Neural cell (in vitro differentiated cells): ENCODE data around the gene FAM53B. TPM values are rescaled to one million over a fixed set of nuclear protein-coding genes. Genes with fewer than 3 reads are reported as not detected.

Experiments
- H2AFZ ChIP-seq: fragments of 200-600, 300-800 bp; sonication (generic), shearing (Covaris generic); 2 replicates; pipeline ENCODE4 v1.6.0; 2014; ENCODE audit warnings: low read depth, mild to moderate bottlenecking, antibody characterized with exemption, low read length, moderate library complexity
- H3F3A ChIP-seq: fragments of 200-600 bp; shearing (Covaris generic); 2 replicates; pipeline ENCODE4 v1.6.1; 2016; ENCODE audit warnings: mild to moderate bottlenecking, moderate library complexity, mixed read lengths, antibody characterized with exemption, low read length; ENCODE audit not compliant: insufficient read depth, poor library complexity, severe bottlenecking
- H3K27ac ChIP-seq: fragments of 200-600, 300-800 bp; sonication (generic), shearing (Covaris generic); 2 replicates; pipeline ENCODE4 v1.5.1; 2014; ENCODE audit warnings: mild to moderate bottlenecking, low read length, moderate library complexity
- H3K27me3 ChIP-seq: fragments of 300-800, 200-600 bp; sonication (generic), shearing (Covaris generic); 2 replicates; pipeline ENCODE4 v1.6.0; 2014; ENCODE audit warnings: mild to moderate bottlenecking, low read depth, low read length, moderate library complexity; ENCODE audit not compliant: insufficient read depth
- H3K36me3 ChIP-seq: fragments of 300-800, 200-600 bp; sonication (generic), shearing (Covaris generic); 2 replicates; pipeline ENCODE4 v1.5.1; 2014; ENCODE audit warnings: mild to moderate bottlenecking, antibody characterized with exemption, low read length, moderate library complexity; ENCODE audit not compliant: insufficient read depth
- H3K4me2 ChIP-seq: fragments of 300-800, 200-600 bp; sonication (generic), shearing (Covaris generic); 2 replicates; pipeline ENCODE4 v1.6.0; 2014; ENCODE audit warnings: mild to moderate bottlenecking, low read length
- H3K4me3 ChIP-seq: fragments of 300-800, 200-600 bp; sonication (generic), shearing (Covaris generic); 2 replicates; pipeline ENCODE4 v1.5.1; 2014; ENCODE audit warnings: mild to moderate bottlenecking, low read length, moderate library complexity
- H3K79me2 ChIP-seq: fragments of 200-600 bp; shearing (Covaris generic); replicated peaks from 2 replicates; pipeline ENCODE4 v1.6.0; 2014; ENCODE audit warnings: mild to moderate bottlenecking, low read length, moderate library complexity; ENCODE audit not compliant: insufficient read depth
- H3K9ac ChIP-seq: fragments of 300-800, 200-600 bp; sonication (generic), shearing (Covaris generic); 2 replicates; pipeline ENCODE4 v1.6.1; 2016; ENCODE audit warnings: mild to moderate bottlenecking, low read length, mixed read lengths
- H3K9me2 ChIP-seq: fragments of 200-600 bp; shearing (Covaris generic); 2 replicates; pipeline ENCODE4 v1.6.1; 2016; ENCODE audit warnings: mild to moderate bottlenecking, low read length, mixed read lengths; ENCODE audit not compliant: insufficient read depth
- H3K9me3 ChIP-seq: fragments of 200-600, 300-800 bp; sonication (generic), shearing (Covaris generic); 2 replicates; pipeline ENCODE4 v1.6.1; 2016; ENCODE audit warnings: mild to moderate bottlenecking, mixed run types, low read length, moderate library complexity, mixed read lengths
- H4K20me1 ChIP-seq: fragments of 200-600 bp; shearing (Covaris generic); 2 replicates; pipeline ENCODE4 v1.6.1; 2016; ENCODE audit warnings: mild to moderate bottlenecking, mixed run types; ENCODE audit not compliant: insufficient read depth
- CTCF ChIP-seq: fragments of 450-650 bp; IDR thresholded peaks from 2 replicates; pipeline ENCODE4 v1.5.1; 2014; ENCODE audit warnings: antibody characterized with exemption, mild to moderate bottlenecking, moderate library complexity; ENCODE audit not compliant: poor library complexity, severe bottlenecking
- EP300 ChIP-seq: fragments of 450-650 bp; conservative IDR thresholded peaks from 2 replicates; pipeline ENCODE4 v1.6.1; 2014; ENCODE audit warnings: antibody characterized with exemption, mild to moderate bottlenecking, moderate library complexity; ENCODE audit not compliant: poor library complexity, severe bottlenecking
- EZH2 ChIP-seq: fragments of 200-600, 300-800 bp; shearing (Covaris generic), sonication (generic); IDR thresholded peaks from 2 replicates; pipeline ENCODE4 v1.6.1; 2014; ENCODE audit warnings: antibody characterized with exemption, low read length, borderline replicate concordance, mild to moderate bottlenecking; ENCODE audit not compliant: insufficient read depth, poor library complexity, severe bottlenecking
- MXI1 ChIP-seq: fragments of 450-650 bp; conservative IDR thresholded peaks from 2 replicates; pipeline ENCODE4 v1.6.1; 2014; ENCODE audit warnings: antibody characterized with exemption, mild to moderate bottlenecking; ENCODE audit not compliant: poor library complexity, severe bottlenecking
- POLR2AphosphoS5 ChIP-seq: IDR thresholded peaks from 2 replicates; pipeline ENCODE4 v1.6.1; 2012
- RAD21 ChIP-seq: fragments of 450-650 bp; conservative IDR thresholded peaks from 2 replicates; pipeline ENCODE4 v1.6.1; 2014; ENCODE audit warnings: antibody characterized with exemption, mild to moderate bottlenecking, moderate library complexity
- REST ChIP-seq: IDR thresholded peaks from 2 replicates; pipeline ENCODE4 v1.6.1; 2012; ENCODE audit warnings: borderline replicate concordance
- SMC3 ChIP-seq: fragments of 450-650 bp; conservative IDR thresholded peaks from 2 replicates; pipeline ENCODE4 v1.6.1; 2014; ENCODE audit warnings: antibody characterized with exemption, mild to moderate bottlenecking, moderate library complexity; ENCODE audit not compliant: poor library complexity
- TAF1 ChIP-seq: IDR thresholded peaks from 2 replicates; pipeline ENCODE4 v1.6.1; 2012; ENCODE audit warnings: low read depth
- polyA plus RNA-seq: library from polyadenylated mRNA; depleted of rRNA; stranded (reverse); fragments of >200 nt; gene quantifications from 2 replicates; pipeline ENCODE4 v1.2.3, GENCODE V29; 2014

The FAM53B gene
- polyA plus RNA-seq, 1 donor from 2014 or later: 21.8 TPM

- H3K27ac ChIP-seq: no peak overlapping the region
- no peaks in the 10 kb centered on the region for H3K9me3 ChIP-seq
- peaks cover 20% of the 10 kb centered on the region for H3K79me2 ChIP-seq
- H3F3A ChIP-seq: no peaks in the 10 kb centered on the region
- no peaks in the 10 kb centered on the region for H3K9me2 ChIP-seq
- no peak overlapping the region for H3K4me3 ChIP-seq
- no peaks in the 10 kb centered on the region for H3K27me3 ChIP-seq
- H2AFZ ChIP-seq: no peak overlapping the region
- TF ChIP-seq MXI1 (no peak), TAF1 (no peak), CTCF (no peak), EZH2 (no peak), EP300 (no peak)
- H3K9ac ChIP-seq: no peak overlapping the region
- H3K36me3 ChIP-seq: peaks cover 4% of the 10 kb centered on the region
- no peak overlapping the region for H3K4me2 ChIP-seq
- H4K20me1 ChIP-seq: peaks cover 2% of the 10 kb centered on the region
Measured at GRCh38 chr10:124710266-124710881, 33.8 kb downstream of the FAM53B start.

- H3K9me2 ChIP-seq: no peaks in the 10 kb centered on the region
- no peak overlapping the region for H3K27ac ChIP-seq
- H3K9ac ChIP-seq: no peak overlapping the region
- peaks cover 4% of the 10 kb centered on the region for H3K36me3 ChIP-seq
- no peaks in the 10 kb centered on the region for H3K27me3 ChIP-seq
- no peak overlapping the region for H3K4me2 ChIP-seq
- H4K20me1 ChIP-seq: peaks cover 2% of the 10 kb centered on the region
- TF ChIP-seq CTCF (no peak), REST (no peak), EP300 (no peak), SMC3 (no peak), MXI1 (no peak), POLR2AphosphoS5 (no peak), EZH2 (no peak), RAD21 (no peak), TAF1 (no peak)
- peaks cover 20% of the 10 kb centered on the region for H3K79me2 ChIP-seq
- no peaks in the 10 kb centered on the region for H3K9me3 ChIP-seq
- no peaks in the 10 kb centered on the region for H3F3A ChIP-seq
- no peak overlapping the region for H2AFZ ChIP-seq
- H3K4me3 ChIP-seq: no peak overlapping the region
Measured at GRCh38 chr10:124709861-124710260, 34.3 kb downstream of the FAM53B start.
